ENCODE data around the gene UBAP1.
"Not testable (repeated sequence)": the region's sequence is repeated elsewhere in the genome, so short reads cannot be mapped to it uniquely, and the experiment has no call there.

UBAP1 gene

DNA sequence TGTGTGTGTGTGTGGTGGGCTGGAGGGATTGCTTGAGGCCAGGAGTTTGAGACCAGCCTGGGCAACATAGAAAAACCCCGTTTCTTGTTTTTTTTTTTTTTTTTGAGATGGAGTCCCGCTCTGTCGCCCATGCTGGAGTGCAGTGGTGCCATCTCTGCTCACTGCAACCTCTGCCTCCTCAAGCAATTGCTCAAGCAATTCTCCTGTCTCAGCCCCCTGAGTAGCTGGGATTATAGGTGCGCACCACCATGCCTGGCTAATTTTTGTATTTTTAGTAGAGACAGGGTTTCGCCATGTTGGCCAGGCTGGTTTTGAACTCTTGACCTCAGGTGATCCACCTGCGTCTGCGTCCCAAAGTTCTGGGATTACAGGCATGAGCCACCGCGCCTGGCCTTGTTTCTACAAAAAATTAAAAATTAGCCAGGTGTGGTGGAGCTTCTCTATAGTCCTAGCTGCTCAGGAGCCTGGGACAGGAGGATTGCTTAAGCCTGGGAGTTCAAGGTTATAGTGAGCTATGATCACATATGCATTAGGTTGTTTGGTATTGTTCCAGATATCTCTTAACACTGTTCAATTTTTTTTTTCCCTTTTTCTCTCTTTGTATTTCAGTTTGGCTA, 47.4 kb downstream of the UBAP1 start:
- DNase-seq: not testable (repeated sequence)

DNA sequence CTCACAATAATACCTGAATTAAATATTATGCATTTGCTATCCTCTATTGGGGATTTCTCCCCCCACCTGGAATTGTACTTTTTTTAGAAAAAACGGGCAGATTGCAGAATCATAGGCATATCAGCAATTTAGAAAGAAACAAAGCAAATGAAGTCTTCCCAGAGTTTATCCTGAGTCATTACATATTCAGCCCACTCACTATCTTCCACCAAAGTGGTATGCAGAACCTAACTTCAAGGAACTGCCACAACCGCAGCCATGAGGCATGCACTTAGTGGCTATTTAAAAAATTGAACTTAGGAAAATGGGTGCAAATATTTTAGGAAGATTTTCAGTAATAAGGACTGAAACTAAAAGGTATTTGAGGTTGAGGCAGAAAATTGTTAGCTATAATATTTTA, 48.6 kb downstream of the UBAP1 start:
- no peak for DNase-seq

DNA sequence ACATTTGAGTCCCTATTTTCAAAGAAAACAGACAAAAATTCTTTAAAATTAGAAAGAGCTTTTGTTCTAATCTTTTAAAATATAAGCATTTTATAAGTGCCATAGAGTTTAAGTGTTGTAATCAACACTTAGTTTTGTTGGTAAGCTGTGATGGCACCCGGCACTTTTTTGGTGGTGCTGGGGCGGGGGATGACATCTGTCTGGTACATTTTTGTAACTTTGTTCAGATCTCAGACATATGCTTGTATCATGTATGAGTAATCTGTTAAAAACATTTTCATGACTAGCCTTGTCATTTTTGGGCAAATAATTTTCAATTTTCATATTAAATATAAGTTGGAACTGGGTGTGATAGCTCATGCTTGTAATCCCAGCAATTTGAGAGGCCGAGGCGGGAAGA, 51.7 kb downstream of the UBAP1 start:
- DNase-seq: no peak

DNA sequence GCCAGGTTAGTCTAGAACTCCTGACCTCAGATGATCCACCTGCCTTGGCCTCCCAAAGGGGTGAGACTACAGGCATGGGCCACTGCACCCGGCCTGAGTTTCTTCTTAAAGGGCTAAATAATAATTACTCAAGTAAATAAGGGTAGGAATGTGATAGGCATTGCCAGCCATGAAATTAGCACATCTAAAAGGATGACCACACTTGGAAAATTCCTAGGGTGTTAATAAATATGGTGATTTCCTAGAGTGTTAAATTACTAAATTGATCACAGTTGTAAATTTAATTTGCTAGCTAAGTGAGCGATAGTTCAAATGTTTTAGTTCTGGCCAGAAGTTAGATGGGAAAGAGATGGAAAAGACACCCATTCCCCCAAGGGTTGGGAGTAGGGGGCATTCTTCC, 53.4 kb downstream of the UBAP1 start:
- no peak for DNase-seq

DNA sequence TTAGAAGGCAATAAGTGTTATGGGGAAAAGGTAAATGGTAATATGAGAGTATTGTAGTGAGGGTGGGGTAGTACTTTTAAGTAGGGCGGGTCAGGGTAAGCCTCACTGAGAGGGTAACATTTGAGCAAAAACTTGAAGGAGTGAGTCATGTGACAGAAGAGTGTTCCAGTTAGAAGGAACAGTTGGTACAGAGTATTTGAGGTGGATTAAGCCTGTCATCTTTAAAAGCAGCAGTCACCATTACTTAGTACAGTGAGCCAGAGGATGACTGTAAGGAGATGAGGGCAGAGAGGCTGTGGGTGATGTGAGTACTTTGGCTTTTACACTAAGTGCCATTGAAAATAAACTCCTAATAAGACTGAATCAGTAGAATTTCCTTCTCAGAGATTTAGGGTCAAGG, 54.8 kb downstream of the UBAP1 start:
- no peak for DNase-seq

DNA sequence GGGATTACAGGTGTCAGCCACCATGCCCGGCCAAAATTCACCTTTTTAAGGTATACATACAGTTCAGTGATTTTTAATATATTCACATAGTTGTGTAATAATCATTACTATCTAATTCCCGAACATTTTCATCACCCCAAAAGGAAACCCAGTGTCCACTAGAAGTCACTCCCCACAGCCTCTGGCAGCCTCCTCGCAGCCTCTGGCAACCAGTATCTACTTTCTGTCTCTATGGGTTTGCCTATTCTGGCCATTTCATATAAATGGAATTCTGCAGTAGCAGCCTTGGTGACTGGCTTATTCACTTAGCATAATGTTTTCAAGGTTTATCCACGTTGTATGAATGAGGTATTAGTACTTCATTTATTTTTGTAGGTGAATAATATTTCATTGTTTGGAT, 59.0 kb downstream of the UBAP1 start:
- no peak for DNase-seq

DNA sequence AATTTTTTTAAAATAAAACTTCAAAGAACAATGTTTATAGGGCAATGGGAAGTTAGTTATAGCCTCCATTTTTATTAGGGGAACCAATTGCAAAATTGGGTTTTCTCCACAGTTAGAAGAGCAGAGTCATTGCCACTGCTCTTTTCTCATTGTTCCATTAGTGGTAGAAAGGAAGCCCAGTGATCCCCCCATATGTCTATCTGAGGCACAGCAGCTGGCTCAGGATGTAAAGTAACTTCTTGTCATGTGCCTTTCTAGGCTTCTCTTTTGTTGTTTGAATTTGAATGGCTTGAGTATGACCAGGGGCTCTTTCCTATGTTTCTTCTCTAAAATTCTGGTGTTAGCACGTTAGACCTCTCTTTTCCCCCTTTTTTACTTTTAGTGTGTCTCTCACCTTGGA, 61.2 kb downstream of the UBAP1 start:
- no peak for DNase-seq

DNA sequence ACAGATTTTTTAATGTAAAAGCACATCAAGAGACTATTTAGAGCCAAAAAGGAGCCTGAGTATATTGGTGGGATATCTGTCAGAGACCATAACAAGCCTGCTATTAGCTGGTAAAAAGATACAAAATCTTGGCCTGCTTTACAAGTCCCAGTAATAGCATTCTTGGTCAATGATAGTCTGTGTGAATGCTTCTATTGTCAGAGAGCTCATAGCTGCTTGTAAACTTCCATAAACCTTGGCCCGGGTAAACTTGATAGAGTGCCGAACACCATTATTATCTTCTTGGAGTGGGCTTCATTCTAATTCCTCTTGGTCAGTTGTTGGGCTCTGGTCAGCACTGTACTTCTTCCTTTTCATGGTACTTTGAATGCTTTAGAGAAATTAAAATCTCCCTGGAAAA, 64.0 kb downstream of the UBAP1 start:
- DNase-seq: no peak

DNA sequence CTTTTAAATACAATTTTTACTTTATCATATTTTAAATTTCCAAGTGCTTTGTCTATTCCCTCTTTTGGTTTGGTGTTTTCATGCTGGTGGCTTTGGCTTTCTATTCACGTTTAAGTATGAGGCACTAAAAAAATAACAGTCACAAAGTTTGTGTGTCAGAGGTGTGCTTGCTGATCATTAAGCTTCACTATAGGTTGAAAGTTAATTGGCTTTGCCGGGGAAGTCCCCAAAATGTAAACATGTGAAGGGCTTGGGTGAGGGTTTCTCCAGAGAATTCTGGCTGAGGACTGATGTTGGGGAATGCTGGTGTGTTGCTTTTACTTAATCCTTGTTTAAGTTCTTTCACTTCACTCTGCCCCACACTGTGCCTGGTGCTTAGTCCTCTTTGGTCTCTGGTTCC, 66.4 kb downstream of the UBAP1 start:
- DNase-seq: not testable (repeated sequence)

DNA sequence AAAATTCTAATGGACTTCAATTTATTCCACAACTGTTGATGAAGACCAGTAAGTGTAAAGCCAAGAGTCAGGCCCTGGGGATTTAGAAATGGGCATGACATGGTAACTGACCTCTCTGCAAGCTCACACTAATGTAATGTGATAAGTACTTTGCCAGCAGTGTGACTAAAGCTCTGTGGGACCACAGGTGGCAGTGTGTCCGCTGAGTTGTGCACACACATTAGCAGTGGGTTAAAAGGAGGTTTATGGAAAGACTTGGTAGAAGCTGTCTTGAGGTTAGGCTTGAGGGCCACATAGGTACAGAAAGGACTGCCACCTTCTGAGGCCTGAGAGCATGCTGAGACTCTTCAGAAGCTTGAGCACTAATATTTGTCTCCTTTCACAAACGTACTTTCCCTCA, 67.6 kb downstream of the UBAP1 start:
- no peak for DNase-seq

DNA sequence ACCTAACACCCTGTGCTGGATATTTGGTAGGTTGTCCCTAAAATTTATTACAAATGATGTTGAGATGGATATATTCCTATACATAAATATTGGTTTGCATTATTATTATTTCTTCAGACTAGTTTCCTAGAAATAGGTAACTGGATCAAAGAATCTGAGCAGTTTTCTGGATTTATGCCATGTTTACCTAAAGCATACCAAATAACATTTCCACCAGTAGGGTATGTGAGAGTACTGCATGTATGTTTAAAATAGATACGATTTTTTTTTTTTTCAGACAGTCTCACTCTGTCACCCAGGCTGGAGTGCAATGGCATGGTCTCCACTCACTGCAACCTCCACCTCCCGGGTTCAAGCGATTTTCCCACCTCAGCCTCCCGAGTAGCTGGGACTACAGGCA, 68.9 kb downstream of the UBAP1 start:
- not testable (repeated sequence) for DNase-seq

DNA sequence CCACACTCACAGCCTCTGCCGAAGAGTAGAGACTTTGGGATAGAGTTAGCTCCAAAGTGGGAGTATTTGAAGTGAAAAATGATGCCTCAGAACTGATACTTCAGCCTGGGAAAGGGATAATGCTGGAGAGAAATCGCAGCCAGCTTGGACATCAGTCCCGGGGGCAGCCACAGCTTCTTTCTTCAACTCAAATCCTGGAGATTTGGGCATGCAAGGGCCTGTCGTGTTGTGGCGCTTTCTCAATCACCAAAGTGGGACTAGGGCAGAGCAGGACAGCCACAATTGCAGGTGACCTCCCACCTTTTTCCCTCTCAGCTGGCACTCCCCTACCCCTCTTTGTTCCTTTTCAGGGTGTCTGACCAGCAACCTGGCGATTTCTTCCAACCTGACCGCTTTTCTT, 70.4 kb downstream of the UBAP1 start:
- no peak for DNase-seq

DNA sequence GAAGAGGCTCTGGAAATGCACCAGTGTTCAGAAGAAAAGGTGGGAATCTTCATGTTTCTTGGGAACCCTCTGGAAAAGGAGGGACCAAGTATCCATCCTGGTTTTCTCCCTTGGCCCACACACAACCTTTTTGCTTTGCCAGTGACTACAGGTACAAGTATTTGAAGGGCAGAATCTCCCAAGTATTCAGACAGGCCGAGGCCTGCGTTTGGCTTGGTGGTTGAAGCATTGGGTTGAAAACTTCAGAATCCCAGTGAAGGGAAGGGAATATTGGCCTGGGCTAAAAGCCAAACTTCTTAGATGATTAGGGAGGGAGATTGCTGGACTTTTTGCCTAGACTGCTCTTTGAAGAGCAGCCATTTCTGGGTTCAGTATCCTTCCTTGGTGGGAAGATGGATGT, 71.9 kb downstream of the UBAP1 start:
- DNase-seq: no peak

DNA sequence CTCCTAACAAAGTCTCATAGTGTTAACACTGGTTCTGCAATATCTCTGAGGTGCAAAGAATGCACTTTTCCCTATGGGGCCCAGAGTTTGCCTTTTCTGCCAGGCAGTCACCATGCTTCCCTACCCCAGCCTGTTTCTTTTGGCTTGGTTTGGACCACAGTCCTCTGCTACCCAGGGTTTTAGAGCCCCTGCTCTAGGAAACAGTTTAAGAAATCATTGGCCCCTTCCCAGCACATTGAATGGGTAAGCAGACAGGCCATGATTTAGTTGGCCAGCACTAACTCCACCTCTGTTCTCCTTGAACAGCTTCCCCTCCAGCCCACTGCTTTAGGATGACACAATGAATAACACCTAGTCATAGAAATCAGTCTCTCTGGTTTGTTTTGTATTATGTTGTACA, 73.2 kb downstream of the UBAP1 start:
- no peak for DNase-seq

DNA sequence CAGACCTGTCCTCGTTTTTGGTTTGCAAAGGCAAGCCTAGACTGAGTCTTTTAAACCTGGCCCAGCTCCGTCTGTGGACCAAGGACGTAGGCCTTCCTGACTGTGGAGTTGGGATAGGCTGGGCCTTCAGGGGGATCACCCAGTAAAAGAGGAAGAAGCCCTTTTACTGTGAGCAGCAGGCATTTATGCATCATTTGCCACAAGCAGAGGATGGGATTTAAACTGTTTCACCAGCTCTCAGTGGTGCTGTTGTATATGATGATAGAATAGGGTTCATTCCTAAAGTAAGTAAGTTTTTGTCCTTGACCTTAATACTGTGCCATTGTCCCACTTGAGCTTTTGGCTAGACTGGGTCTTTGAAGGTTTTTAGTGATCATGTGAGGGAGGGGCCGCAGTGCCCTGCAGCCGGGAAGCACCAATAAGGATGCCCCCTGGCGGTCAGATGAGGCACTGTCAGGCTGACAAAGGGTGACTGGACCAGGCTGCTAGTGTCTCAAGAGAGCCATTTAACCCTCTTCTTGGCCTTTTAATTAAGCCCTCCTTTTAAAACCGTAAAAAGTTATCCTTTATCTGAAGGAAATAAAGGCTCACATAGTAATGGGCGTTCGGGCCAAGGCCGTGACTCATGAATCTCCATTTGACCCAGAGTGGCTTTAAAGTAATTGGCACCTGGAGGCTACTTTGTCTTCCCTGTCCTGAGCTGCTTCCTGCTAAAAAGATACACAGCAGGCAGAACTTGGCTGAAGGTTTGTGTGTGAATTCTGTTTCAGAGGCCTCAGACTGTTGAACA, 74.0 kb downstream of the UBAP1 start:
- DNase-seq: no peak

DNA sequence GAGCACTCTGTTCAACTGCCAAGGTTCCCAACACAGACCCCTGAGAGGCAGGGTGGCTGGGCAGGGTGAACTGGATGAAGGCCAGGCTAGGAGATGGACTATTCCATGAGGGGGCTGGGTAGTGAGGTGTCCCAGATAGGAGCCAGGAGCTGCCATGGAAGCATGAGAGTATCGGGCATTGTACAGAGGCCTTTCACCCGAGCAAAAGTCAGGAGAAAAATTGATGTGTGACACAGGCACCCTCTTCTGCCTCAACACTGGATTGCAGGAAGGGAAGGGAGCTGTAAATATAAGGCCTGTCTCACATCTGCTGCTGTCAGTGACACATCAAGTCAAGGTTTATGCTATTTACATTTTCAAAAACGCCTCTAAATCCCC, 74.6 kb downstream of the UBAP1 start:
- no peak for DNase-seq

DNA sequence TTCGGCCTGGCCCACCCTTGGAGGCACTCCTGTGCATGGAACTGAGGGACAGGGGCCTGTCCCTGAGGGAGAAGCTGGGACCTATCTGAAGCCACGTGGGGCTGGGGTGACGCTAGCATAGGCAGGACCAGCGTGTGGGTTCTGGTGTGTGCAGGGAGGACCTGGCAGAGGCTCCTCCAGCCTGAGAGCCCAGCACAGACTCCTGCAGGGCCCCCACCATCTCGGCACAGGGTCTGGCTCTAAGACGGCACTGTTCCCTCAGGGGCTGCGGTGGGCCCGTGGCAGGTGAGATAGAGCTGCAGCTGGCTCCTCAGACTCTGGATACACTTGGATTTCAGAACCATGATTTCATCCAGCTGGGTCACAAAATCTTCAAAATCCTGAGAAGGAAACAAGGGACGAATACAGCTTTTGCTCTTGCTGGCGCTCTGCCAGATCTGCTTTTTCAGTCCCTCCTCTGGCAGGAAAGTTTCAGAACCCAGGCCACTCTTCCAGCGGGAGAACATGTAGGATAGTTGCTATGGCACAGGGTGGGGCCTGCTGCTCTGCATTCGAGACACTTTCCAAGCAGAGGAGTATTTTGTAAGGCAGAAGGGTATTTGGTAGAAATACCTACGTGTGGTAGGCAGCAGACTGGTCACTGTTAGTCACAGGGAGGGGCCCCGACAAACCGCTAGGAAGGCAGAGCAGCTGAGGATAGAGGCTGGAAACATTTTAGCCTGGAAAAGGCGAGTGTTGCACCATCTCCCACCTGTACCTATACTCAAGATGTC, 75.5 kb downstream of the UBAP1 start:
- DNase-seq: peak; percentile 68

DNA sequence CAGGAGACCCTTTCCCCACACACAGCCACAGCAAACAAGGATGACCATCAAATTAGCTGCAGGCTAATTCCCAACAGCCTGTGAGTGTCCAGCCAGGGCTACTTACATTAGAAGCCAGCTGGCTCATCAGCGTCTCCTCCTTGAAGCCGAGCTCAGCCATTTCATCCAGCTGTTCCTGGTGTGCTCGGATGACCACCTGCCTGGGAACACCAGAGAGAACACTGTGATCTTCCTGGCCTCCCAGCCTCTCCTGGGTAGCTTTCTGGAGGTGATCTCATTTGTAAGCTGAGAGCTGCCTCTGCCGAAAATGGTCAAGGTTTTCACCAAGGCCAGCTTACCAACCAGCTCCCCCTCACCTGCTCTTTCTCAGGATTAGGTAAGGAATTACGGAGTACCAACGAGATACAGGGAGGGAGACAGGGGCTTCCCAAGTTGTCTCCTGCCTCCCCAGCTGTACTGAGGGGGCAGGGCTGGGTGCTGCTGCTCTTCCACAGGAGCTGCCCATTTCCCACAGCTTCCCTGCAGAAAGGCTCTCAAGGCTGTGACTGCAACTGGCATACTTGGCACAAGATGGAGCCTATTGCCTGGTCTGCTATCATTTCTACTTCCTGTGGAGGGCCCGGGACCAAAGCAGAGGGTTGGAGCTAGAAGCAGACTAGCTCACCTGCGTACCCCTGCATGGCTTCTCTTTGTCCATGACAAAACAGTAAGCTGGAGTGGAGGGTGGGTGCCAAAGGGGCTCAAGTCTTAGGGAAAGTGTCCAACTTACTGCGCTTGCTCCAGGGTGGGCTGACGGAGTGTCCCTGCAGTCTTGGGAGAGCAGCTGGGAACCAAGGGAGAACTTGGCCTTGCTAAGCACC, 76.4 kb downstream of the UBAP1 start:
- DNase-seq: peak; percentile 7

DNA sequence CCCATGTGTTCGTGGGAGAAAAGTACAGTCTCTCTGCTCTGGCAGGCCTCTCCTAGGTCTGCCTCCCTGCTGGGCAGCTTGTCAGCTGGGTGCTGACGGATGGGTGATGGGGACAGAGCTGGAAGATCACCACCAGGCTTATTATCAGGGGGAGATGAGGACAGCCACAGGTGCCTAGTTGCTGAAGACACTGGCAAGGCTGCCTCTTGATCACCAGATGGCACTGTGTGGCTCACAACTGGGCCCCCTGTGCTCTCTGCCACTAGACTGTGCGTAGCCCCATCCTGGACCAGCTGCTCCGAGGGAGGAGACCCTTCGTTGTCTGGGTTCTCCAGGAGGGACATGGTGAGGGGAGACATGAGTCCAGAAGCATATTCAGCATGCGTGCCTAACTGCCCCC, 77.3 kb downstream of the UBAP1 start:
- no peak for DNase-seq

DNA sequence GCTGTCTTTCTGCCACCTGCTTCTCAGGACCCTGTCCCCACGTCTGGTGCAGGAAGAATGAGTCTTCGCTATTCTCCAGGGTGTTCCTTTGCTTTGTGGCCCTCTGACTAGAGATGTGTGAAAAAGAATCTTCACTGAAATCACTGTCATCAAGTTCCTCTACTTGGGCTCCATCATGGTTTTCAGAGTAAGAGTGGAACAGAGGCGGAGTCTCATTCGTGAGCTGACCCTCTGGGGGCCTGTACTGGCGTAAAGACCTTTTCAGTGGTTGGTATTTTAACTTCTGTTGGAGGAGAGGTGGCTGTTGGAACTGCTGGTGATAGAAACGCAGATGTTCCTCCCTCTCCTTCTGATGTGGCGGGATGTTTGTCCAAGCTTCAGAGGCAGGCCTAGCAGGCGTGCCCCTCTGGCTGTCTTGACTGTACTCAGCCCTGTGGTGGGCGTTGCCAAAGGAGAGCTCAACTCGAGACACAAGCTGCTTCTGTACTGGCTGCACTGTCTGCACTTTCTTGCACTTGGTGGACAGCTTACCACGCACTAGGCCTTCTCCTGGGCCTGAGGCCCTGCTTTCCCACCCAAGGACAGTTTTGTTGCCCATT, 78.2 kb downstream of the UBAP1 start:
- DNase-seq: no peak

DNA sequence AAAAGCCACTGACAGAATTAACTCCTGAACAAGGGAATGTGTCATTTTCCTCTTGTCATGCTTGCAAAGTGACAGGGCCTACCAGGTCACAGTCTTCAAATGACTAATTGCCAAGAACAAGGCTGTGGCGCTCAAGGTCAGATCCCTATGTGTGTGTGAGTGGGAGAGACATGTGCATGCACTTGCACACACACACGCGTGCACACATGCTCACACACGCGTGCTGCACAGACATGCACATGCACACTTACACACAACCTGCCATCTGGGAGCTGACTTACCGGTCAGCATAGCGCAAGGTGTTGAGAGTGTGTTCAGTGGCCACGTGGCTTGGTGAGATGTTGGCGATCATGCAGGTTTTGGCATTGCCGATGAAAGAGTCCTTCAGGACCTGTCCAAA, 80.5 kb downstream of the UBAP1 start:
- no peak for DNase-seq

DNA sequence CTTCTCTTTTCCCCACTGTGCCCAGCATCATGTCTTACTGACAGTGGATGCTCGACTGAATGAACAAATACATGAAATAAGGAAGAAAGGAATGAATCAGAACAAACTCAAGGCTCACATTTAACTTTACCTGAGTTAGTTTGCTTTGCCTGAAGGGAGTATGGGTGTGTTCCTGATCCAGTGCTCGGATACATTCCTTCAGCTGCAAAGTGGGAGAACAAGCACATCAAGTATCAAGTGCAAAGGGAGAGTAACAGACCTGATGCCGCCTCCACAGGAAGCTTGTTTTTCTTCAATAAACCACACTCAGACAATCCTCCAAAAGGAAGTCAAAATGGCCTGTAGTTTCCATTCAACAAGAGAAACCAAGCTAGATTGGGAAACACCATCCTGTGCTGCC, 84.1 kb downstream of the UBAP1 start:
- DNase-seq: no peak

DNA sequence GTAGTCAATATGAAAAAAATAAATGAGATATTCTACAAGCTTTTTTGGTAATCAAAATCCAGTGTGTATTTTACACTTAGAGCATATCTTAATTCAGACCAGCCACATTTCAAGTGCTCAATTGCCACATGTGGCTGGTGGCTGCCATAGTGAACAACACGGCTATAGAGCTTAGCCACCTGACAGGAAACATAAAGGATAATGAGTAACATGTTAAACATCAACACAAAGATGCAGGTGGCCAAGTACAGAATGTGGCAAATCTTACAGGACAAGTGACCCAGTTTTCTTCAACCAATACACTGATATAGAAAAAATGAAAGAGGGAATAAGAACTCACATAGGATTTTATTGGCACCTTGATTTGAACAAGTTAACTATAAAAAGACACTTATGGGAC, 88.8 kb downstream of the UBAP1 start:
- no peak for DNase-seq
